HG02571 (cell line): Measurements from ENCODE around the gene UBR4.

Experiments
- ATAC-seq: cut with Tn5 transposase; IDR thresholded peaks from one replicate; pipeline ENCODE4 v1.9.1; 2021; ENCODE audit warnings: mild to moderate bottlenecking, moderate library complexity; ENCODE audit not compliant: unreplicated experiment

UBR4 gene

DNA sequence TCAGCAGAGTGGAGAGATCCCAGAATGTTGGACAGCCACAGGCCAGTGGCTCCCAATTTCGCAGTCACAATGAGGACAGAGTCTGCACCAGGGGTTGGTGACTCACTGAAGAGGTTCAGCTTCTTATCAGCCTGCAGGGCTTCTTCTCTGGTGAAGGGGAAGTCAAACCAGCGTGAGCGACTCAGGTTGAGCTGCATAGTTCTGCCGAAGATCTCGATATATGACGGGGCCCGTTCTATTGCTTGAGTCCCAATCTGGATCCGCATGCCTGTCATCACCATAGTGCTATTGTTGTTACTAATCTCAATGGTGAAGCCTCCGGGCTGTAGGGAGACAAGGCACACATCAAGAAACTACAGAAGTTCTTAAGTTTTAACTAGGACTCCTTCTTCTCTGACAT is 58.5 kb downstream of the UBR4 start:
- ATAC-seq, result no peak

- ATAC-seq, result no peak
Observed at GRCh38 chr1:19149736-19150135, 60.3 kb downstream of the UBR4 start.

- ATAC-seq, result no peak
Observed at GRCh38 chr1:19140465-19140864, 69.6 kb downstream of the UBR4 start.

DNA sequence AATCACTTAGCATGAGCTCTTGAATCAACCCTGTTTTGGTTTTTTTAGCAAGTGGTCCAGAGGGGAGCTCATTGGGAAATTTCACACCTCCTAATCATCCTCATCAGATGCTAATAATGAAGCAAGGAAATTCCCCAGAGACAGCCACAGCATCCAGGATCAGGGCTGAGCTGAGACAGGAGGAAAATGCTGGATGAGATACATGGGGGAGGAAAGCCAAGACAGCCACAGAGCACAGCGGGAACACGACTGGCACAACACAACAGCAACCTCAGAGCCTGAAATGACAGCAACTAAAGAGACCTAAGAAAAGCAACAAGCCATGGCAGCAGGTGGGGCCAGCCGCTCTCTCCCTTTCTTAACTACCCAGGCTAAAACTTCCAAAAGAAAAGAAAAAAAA is 70.4 kb downstream of the UBR4 start:
- ATAC-seq, result no peak

GRCh38 chr1:19138958-19139581 is 71.0 kb downstream of the UBR4 start:
- no peak for ATAC-seq

DNA sequence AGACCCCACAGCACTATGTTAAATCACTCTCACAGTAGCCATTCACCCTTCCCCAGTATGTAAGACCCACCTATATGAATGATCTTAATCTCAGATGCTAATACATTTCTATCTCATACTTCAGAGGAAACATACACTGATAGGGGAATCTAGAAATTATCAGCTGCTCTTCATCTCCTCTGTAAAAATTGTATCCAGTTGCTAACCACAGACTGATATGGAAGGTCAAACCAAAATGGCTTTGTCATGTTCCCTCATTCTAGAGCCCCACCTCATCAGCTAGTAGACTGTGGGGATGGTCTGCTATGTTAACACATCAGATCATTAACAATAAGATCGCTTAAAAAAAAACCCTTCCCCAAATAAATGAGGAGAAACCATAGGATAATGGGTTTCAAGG is 71.7 kb downstream of the UBR4 start:
- ATAC-seq, result no peak

DNA sequence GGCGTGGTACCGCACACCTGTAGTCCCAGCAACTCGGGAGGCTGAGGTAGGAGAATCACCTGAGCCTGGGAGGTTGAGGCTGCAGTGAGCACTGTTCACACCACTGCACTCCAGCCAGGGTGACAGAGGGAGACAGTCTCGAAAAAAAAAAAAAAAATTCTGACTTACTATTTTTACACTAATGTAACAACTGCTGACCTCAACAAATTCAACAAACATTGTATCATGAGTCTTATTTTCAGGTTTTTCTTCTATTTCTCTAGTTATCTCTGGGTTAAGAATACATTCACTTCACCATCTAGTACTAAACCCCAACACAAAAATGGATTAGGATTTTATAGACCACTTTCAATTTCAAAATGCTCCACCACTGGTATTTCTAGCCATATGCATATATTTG is 72.9 kb downstream of the UBR4 start:
- no peak for ATAC-seq

GRCh38 chr1:19133360-19133759 is 76.7 kb downstream of the UBR4 start:
- no peak for ATAC-seq

GRCh38 chr1:19130468-19130867 is 79.6 kb downstream of the UBR4 start:
- no peak for ATAC-seq

DNA sequence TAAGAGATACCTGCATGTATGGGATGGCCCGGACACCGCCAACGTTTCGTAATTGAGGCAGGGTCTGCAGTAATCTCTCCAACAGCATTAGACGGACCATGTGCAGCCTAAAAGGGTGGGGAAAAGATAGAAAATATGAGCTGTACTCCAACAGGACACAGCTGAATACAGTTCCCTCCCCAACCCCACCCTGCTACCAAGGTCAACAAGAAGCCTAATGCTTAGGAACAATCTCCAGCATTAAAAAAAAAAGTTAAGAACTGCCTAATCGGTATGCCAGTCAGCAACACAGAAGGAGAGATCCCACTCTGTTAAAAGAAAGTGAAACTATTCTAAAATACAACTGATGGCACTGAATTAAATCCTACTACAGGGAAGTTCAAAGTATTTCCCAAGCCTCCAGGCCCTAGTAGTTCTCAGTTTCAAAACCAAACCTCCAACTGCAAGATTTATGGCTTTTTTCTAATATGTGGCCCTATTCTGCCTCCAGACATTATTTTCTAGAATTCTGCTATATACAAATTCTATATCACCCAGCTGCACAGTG is 81.0 kb downstream of the UBR4 start:
- ATAC-seq, result no peak

DNA sequence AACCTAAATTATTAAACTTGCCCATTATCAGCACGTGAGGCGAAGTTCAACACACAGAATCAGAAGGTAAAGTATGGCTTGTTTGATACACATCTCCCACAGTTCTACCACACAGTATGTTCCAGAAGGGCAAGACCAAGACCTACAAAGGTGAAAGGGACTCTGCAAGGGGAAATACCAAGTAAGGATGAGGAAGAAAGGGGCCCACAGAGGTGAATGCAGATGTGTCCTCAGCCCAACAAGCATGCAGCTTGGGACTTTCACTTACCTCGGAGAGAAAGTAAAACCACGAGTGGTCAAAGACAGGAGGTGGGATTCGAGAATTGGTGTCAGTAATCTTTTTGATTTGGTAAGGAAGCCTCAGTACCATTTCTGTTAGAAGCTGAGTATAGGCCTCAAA is 85.8 kb downstream of the UBR4 start:
- no peak for ATAC-seq

DNA sequence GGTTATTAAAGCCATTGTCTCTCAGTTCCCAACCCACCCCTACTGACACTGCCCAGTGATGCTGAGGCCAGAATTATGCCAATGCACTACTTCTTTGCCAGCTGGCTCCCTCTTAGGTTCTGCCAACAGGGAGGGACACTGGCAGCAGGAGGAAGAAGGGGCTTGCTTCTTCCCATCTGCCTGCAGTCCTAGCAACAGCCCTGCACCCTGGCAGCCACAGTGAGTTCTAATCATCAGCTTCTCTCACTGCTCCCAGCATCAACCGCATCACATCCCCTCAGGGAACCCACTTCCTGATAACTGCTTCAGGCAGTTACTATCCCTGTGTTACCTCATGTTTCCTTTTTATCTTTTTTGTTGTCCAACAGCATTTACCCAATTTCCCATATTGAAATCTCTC is 86.2 kb downstream of the UBR4 start:
- no peak for ATAC-seq

GRCh38 chr1:19122668-19123067 is 87.4 kb downstream of the UBR4 start:
- no peak for ATAC-seq

GRCh38 chr1:19121192-19121591 is 88.9 kb downstream of the UBR4 start:
- no peak for ATAC-seq

GRCh38 chr1:19120070-19120469 is 90.0 kb downstream of the UBR4 start:
- no peak for ATAC-seq

DNA sequence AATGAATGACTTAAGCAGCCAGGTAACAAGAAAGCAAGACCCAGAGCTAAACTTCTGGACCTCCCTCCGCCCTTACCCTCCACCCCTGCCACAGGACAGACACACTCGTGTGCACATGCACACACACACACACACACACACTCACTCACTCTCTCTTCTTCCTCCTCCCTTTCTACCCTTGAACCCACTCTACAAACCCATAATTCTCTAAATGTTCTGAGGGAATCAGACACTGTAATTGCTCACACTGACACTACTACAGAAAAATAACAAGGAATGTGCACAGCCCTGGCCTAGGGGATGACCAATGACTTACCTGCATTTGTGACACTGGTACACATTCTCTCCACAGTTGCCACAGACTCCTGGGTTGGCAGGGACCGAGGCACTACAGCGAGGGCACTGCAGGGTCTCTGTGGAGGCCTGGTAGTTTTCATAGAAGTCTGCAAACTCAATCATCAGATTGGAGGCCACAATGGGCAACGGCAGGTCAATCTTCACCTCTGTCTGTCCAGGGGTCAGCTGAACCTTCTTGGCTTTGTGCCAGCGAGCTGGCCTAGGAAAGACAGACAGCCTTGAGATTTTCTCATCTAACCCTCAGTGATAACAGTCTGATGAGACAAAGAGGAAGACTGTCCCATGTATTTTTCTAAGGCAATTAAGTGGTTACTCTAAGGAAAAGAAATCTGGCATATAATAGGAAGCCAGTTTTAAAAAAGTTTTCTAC is 94.8 kb downstream of the UBR4 start:
- ATAC-seq, result no peak

DNA sequence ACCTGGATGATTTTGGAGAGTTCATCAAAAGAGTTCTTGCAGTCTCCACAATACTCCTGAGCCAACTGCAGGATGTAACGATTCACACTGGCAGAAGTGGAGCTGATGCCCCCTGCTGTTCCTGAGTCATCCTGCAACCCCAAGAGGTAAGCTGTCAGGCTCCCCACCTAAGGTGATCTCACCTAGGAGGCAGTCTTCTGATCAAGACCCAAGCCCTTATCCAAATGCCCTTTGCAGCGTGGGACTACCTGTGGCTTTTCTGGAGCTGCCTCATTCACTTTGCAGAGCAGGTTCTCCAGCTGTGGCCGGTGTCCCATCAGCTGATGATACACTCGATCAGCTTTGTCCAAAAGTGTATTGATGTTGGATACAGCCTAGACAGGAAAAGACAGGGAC is 96.4 kb downstream of the UBR4 start:
- no peak for ATAC-seq

DNA sequence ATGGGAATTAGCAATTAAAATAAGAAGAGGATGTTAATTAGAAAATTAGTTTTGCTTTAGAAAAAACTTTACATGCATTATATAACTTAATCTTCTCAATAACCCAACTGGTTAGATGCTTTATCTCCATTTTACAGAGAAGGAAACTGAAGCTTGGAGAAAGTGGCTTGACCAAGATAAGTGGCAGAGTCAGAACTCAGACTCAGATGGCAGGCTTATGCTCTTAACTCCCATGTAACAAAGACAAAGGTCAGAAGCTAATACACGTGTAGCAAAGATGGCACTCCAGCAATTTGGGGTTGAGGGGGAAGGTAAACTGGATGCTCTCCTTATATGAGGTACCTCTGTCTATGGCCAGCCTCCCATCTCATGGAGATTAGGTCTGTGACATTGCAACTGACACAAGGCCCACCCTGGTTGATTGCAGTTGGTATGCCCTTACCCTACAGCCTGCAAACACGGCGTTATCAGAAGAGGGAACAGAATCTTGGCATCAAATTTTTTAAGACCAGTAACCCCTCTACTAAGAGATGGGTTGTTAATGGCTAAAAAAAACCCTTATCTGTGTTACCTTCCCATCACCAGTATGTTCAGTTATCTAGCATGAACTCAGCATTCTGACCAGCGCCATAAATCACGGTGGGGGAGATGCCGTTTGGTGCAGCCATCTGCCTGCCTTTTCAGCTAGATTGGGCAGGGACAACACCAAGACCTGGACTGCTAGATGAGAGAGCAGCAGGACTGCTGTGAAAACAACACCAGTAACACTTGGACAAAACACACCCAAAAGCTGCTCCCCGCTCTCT is 97.0 kb downstream of the UBR4 start:
- ATAC-seq, result no peak

GRCh38 chr1:19110257-19110927 is 99.7 kb downstream of the UBR4 start:
- ATAC-seq, result no peak

GRCh38 chr1:19109545-19109944 is 100.5 kb downstream of the UBR4 start:
- ATAC-seq, result no peak

- ATAC-seq, result no peak
Observed at GRCh38 chr1:19101244-19101643, 108.8 kb downstream of the UBR4 start.
